Stomach (tissue), 9 donors: ENCODE measurements around the gene PCGF3. TPM values are rescaled to one million over a fixed set of nuclear protein-coding genes. Genes with fewer than 3 reads are reported as not detected.

Experiments
- DNase-seq, 2 donors: peaks; one replicate each; pipeline versions ENCODE4 v3.0.0 to v3.0.0-alpha.2; 2013 to 2019
- H3K27ac ChIP-seq, 5 donors: fragments of 200-600 bp in 4 of 5; sonication (generic) in 4 of 5; one replicate each; pipeline ENCODE4 v1.5.1; 2013 to 2019; ENCODE audit warnings: mild to moderate bottlenecking in 1 of 5, moderate library complexity in 1 of 5
- H3K27me3 ChIP-seq, 3 donors: fragments of 200-600 bp; sonication (generic); one replicate each; pipeline ENCODE4 v1.5.1; 2017 to 2019; ENCODE audit warnings: mixed run types in 1 of 3
- H3K36me3 ChIP-seq, 4 donors: fragments of 200-600 bp; sonication (generic); 1 replicate in 3 of 4; 2 replicates in 1 of 4; pipeline ENCODE4 v1.5.1; 2016 to 2019
- H3K4me1 ChIP-seq, 4 donors: fragments of 200-600 bp; sonication (generic); one replicate each; pipeline ENCODE4 v1.5.1; 2016 to 2019
- H3K4me3 ChIP-seq, 4 donors: fragments of 200-600 bp; sonication (generic) in 3 of 4; one replicate each; pipeline ENCODE4 v1.5.1; 2016 to 2019; ENCODE audit warnings: mild to moderate bottlenecking in 1 of 4
- H3K9me3 ChIP-seq, 4 donors: fragments of 200-600 bp; sonication (generic); one replicate each; pipeline ENCODE4 v1.5.1; 2016 to 2019
- CTCF ChIP-seq, 7 experiments: fragments of 450-650 bp in 4 of 7; fragments of 200-600 bp in 3 of 7; sonication (generic) in 3 of 7; IDR thresholded peaks; one replicate each; pipeline ENCODE4 v1.5.1; 2016 to 2019; ENCODE audit warnings: antibody characterized with exemption in 7 of 7, control low read depth in 2 of 7, mild to moderate bottlenecking in 1 of 7
- EP300 ChIP-seq: sonication (generic); formaldehyde crosslinking; IDR thresholded peaks from one replicate; pipeline ENCODE4 v1.6.1; 2017; ENCODE audit warnings: antibody characterized with exemption
- POLR2A ChIP-seq, 4 donors: fragments of 450-650 bp; IDR thresholded peaks; one replicate each; pipeline ENCODE4 v1.6.1; 2016; ENCODE audit warnings: antibody characterized with exemption in 4 of 4, control low read depth in 2 of 4, mild to moderate bottlenecking in 1 of 4, moderate library complexity in 1 of 4
- POLR2AphosphoS5 ChIP-seq, 3 donors: sonication (generic); formaldehyde crosslinking; IDR thresholded peaks; one replicate each; pipeline ENCODE4 v1.6.1; 2016; ENCODE audit warnings: antibody characterized with exemption in 3 of 3
- WGBS, 5 donors: extraction: QIAGEN DNeasy Blood & Tissue Kit in 3 of 5; methylation state at CpG; one replicate each; pipeline versions ENCODE4 v1.1.5 to v1.1.7; 2013 to 2018; 5-methylcytosine and 5-hydroxymethylcytosine counted together
- intact Hi-C: fragments of 100-400 bp; cut with DNase I; formaldehyde crosslinking; loops from one replicate; pipeline ENCODE4 v1.15.1; 2023; ENCODE audit warnings: low total_unique reads
- polyA plus RNA-seq, 3 donors: library from polyadenylated mRNA; stranded (reverse); fragments of 200-250 nt; gene quantifications; one replicate each; pipeline ENCODE4 v1.2.3, GENCODE V29; 2013
- total RNA-seq, 5 donors: library from RNA; depleted of rRNA; stranded (reverse); fragments of >200 nt; gene quantifications; one replicate each; pipeline versions ENCODE4 v1.1.0 to v1.2.3, GENCODE V29; 2014 to 2016
- donor health status: healthy with polysubstance abuse.
- donor health status: Bipolar disorder and iron deficiency.
- donor health status: healthy.

PCGF3 gene
- total and polyA plus RNA-seq, 8 donors: 24.7 to 140 (median 62.7) TPM

- TF ChIP-seq CTCF (IDR thresholded peaks at IDR 0.05) (peak in 5 of 7 experiments; percentile 39 to 66 (median 51)), POLR2AphosphoS5 (IDR thresholded peaks at IDR 0.05) (peak in 1 of 3 donors; percentile 22), POLR2A (IDR thresholded peaks at IDR 0.05) (no peak)
- intact Hi-C loops: no loop called here
- Histone ChIP-seq H3K27me3 (peaks cover 0 to 29% (median 0%) of the 10 kb centered on the region in 3 donors), H3K9me3 (no peaks in the 10 kb centered on the region), H3K4me3 (no peak overlapping the region), H3K36me3 (peaks cover 0 to 9% (median 8%) of the 10 kb centered on the region in 4 donors), H3K4me1 (peaks cover 39 to 66% (median 63%) of the 10 kb centered on the region in 4 donors), H3K27ac (peak overlapping the region in 1 of 5 donors; percentile 4)
- 41 to 75% (median 52%) methylated on average over 12 to 19 of the region's 19 CpGs for WGBS, 5 donors
- DNase-seq: peak; percentile 74 to 88
These were observed 21.5 kb upstream of the PCGF3 start for GRCh38 chr4:683982-684622.

GRCh38 chr4:684623-685327 is 20.9 kb upstream of the PCGF3 start:
- DNase-seq: peak in 1 of 2 donors; percentile 10
- Histone ChIP-seq H3K4me3 (no peak overlapping the region), H3K27ac (no peak overlapping the region), H3K4me1 (peaks cover 46 to 72% (median 70%) of the 10 kb centered on the region in 4 donors), H3K9me3 (no peaks in the 10 kb centered on the region), H3K36me3 (peaks cover 0 to 9% (median 8%) of the 10 kb centered on the region in 4 donors), H3K27me3 (peaks cover 0 to 23% (median 0%) of the 10 kb centered on the region in 3 donors)
- no peak for TF ChIP-seq POLR2AphosphoS5 (IDR thresholded peaks at IDR 0.05)
- TF ChIP-seq CTCF (IDR thresholded peaks at IDR 0.05): no peak
- no peak for TF ChIP-seq POLR2A (IDR thresholded peaks at IDR 0.05)
- no peak for TF ChIP-seq EP300
- intact Hi-C loops: no loop called here
- WGBS, 5 donors: 73 to 83% (median 79%) methylated on average over 9 to 21 of the region's 21 CpGs

GRCh38 chr4:685679-686412 is 19.8 kb upstream of the PCGF3 start:
- peak in 1 of 2 donors; percentile 7 for DNase-seq
- WGBS, 5 donors: 92 to 95% (median 94%) methylated on average over 27 to 37 of the region's 37 CpGs
- peaks cover 44 to 71% (median 64%) of the 10 kb centered on the region in 4 donors for H3K4me1 ChIP-seq
- intact Hi-C loops: no loop called here
- no peaks in the 10 kb centered on the region for H3K9me3 ChIP-seq
- no peak for TF ChIP-seq POLR2AphosphoS5 (IDR thresholded peaks at IDR 0.05)
- TF ChIP-seq EP300: no peak
- H3K4me3 ChIP-seq: no peak overlapping the region
- peaks cover 0 to 14% (median 0%) of the 10 kb centered on the region in 3 donors for H3K27me3 ChIP-seq
- H3K27ac ChIP-seq: no peak overlapping the region
- peaks cover 0 to 9% (median 8%) of the 10 kb centered on the region in 4 donors for H3K36me3 ChIP-seq

- peaks cover 0 to 10% (median 0%) of the 10 kb centered on the region in 3 donors for H3K27me3 ChIP-seq
- 84 to 95% (median 91%) methylated on average over 14 to 31 of the region's 31 CpGs for WGBS, 5 donors
- intact Hi-C loops: no loop called here
- TF ChIP-seq CTCF (IDR thresholded peaks at IDR 0.05): no peak
- TF ChIP-seq EP300: no peak
- TF ChIP-seq POLR2A (IDR thresholded peaks at IDR 0.05): no peak
- H3K9me3 ChIP-seq: no peaks in the 10 kb centered on the region
- peak overlapping the region; percentile 50 to 90 (median 84) for H3K27ac ChIP-seq
- H3K4me3 ChIP-seq: peak overlapping the region in 2 of 4 donors; percentile 55
- peaks cover 0 to 9% (median 8%) of the 10 kb centered on the region in 4 donors for H3K36me3 ChIP-seq
- peaks cover 39 to 65% (median 58%) of the 10 kb centered on the region in 4 donors for H3K4me1 ChIP-seq
- no peak for DNase-seq
These were observed 19.1 kb upstream of the PCGF3 start for GRCh38 chr4:686413-687040.
